ENCODE data around the gene WBP4. TPM values are rescaled to one million over a fixed set of nuclear protein-coding genes. Genes with fewer than 3 reads are reported as not detected.

The WBP4 gene
- total and polyA plus RNA-seq, 7 donors = 18.1 to 37.0 (median 22.2) TPM

GRCh38 chr13:41056194-41056593 lies 5.1 kb upstream of the WBP4 start:
- Histone ChIP-seq H3K27me3 (ENCODE audit: insufficient read depth in 3 of 3, low read length in 2 of 3) (no peaks in the 10 kb centered on the region), H3K27ac (no peak overlapping the region), H3K4me3 (no peak overlapping the region), H3K36me3 (ENCODE audit: insufficient read depth in 1 of 2, low read depth in 1 of 2) (no peaks in the 10 kb centered on the region), H3K9me3 (no peaks in the 10 kb centered on the region), H3K4me1 (peaks cover 71% of the 10 kb centered on the region)
- intact Hi-C loops (cut with DNase I) = loop anchor here in 1 of 2 donors (5.0 kb wide), 2 partner anchors 39 to 84 kb away; partner anchors contain the start of gene ELF1
- no peak for ATAC-seq
- DNase-seq = no peak
- TF ChIP-seq, protein P1, sequence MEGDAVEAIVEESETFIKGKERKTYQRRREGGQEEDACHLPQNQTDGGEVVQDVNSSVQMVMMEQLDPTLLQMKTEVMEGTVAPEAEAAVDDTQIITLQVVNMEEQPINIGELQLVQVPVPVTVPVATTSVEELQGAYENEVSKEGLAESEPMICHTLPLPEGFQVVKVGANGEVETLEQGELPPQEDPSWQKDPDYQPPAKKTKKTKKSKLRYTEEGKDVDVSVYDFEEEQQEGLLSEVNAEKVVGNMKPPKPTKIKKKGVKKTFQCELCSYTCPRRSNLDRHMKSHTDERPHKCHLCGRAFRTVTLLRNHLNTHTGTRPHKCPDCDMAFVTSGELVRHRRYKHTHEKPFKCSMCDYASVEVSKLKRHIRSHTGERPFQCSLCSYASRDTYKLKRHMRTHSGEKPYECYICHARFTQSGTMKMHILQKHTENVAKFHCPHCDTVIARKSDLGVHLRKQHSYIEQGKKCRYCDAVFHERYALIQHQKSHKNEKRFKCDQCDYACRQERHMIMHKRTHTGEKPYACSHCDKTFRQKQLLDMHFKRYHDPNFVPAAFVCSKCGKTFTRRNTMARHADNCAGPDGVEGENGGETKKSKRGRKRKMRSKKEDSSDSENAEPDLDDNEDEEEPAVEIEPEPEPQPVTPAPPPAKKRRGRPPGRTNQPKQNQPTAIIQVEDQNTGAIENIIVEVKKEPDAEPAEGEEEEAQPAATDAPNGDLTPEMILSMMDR (IDR thresholded peaks at IDR 0.05) = no peak

GRCh38 chr13:41056826-41057711 lies 4.2 kb upstream of the WBP4 start:
- Histone ChIP-seq H3K9me3 (no peaks in the 10 kb centered on the region), H3K27ac (no peak overlapping the region), H3K4me3 (no peak overlapping the region), H3K4me1 (peaks cover 65% of the 10 kb centered on the region), H3K27me3 (ENCODE audit: insufficient read depth in 3 of 3, low read length in 2 of 3) (no peaks in the 10 kb centered on the region), H3K36me3 (ENCODE audit: insufficient read depth in 1 of 2, low read depth in 1 of 2) (no peaks in the 10 kb centered on the region)
- ATAC-seq (no peak), DNase-seq (no peak)
- intact Hi-C loops (cut with DNase I) = loop anchor here in 1 of 2 donors (5.0 kb wide), 2 partner anchors 40 to 85 kb away; partner anchors contain the start of gene ELF1
- TF ChIP-seq, protein P1 (IDR thresholded peaks at IDR 0.05) = no peak
- 82 to 88% (median 87%) methylated on average over 11 of the region's 11 CpGs for WGBS, 3 donors

DNA sequence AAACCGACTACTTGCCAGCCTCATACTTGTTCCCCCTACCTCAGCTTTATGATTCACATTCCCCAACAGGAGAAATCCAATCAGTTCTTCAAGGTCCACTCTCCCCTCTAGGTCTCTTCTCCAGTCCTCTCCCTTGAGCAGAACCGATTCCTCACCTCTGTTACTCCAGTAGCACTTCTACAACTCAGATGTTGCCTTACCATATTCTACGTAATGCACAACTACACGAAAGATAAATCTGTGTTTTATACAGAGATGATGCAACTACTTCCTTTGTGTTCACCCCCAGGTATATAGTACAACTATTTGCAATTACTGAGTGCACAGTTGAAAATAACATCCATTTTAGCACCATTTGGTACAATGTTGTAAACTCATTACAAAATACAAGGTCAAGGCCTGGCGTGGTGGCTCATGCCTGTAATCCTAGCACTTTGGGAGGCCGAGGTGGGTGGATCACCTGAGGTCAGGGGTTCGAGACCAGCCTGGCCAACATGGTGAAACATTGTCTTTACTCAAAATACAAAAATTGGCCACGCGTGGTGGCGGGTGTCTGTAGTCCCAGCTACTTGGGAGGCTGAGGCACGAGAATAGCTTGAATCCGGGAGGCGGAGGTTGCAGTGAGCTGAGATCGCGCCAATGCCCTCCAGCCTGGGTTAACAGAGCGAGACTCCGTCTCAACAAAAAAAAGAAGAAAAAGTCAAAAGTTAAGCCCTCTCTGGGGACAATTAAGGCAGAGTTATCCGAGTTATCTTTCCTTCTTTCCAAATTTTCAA lies 2.8 kb upstream of the WBP4 start:
- intact Hi-C loops (cut with DNase I) = loop anchor here in 1 of 2 donors (5.0 kb wide), 2 partner anchors 41 to 86 kb away; partner anchors contain the start of gene ELF1
- peak overlapping the region; percentile 98 for H3K27ac ChIP-seq

GRCh38 chr13:41059456-41060081 lies 1.7 kb upstream of the WBP4 start:
- peak overlapping the region; percentile 98 for H3K27ac ChIP-seq
- peaks cover 0 to 14% of the 10 kb centered on the region in 2 donors for H3K36me3 ChIP-seq (ENCODE audit: insufficient read depth in 1 of 2, low read depth in 1 of 2)
- no peaks in the 10 kb centered on the region for H3K27me3 ChIP-seq (ENCODE audit: insufficient read depth in 3 of 3, low read length in 2 of 3)
- intact Hi-C loops (cut with DNase I) = loop anchor here (5.0 to 10.0 kb wide), 6 partner anchors 42 to 285 kb away; partner anchors contain the start of genes KBTBD6 (in 2 of the 2), ELF1 (in 1 of the 2), KBTBD7 (in 1 of the 2) and MRPS31 (in 1 of the 2)
- 0 to 1% (median 0%) methylated on average over 15 of the region's 15 CpGs for WGBS, 3 donors
- H3K9me3 ChIP-seq = no peaks in the 10 kb centered on the region
- TF ChIP-seq, protein P1 (IDR thresholded peaks at IDR 0.05) = no peak
- peaks cover 65% of the 10 kb centered on the region for H3K4me1 ChIP-seq
- H3K4me3 ChIP-seq = peak overlapping the region; percentile 88
- DNase-seq (no peak), ATAC-seq (no peak)

More for the DNA sequence above, 2.8 kb upstream of the WBP4 start:
- Histone ChIP-seq H3K4me1 (peaks cover 65% of the 10 kb centered on the region), H3K36me3 (ENCODE audit: insufficient read depth in 1 of 2, low read depth in 1 of 2) (peaks cover 0 to 6% of the 10 kb centered on the region in 2 donors), H3K27me3 (ENCODE audit: insufficient read depth in 3 of 3, low read length in 2 of 3) (no peaks in the 10 kb centered on the region), H3K4me3 (peak overlapping the region; percentile 88), H3K9me3 (no peaks in the 10 kb centered on the region)
- ATAC-seq (no peak), DNase-seq (no peak)
- 77 to 79% (median 77%) methylated on average over 18 of the region's 18 CpGs for WGBS, 3 donors
- TF ChIP-seq, protein P1 (IDR thresholded peaks at IDR 0.05) = no peak
